ENCODE measurements around the gene ATP2A1.
"Not testable (repeated sequence)": the region's sequence is repeated elsewhere in the genome, so short reads cannot be mapped to it uniquely, and the experiment has no call there.

ATP2A1 gene

DNA sequence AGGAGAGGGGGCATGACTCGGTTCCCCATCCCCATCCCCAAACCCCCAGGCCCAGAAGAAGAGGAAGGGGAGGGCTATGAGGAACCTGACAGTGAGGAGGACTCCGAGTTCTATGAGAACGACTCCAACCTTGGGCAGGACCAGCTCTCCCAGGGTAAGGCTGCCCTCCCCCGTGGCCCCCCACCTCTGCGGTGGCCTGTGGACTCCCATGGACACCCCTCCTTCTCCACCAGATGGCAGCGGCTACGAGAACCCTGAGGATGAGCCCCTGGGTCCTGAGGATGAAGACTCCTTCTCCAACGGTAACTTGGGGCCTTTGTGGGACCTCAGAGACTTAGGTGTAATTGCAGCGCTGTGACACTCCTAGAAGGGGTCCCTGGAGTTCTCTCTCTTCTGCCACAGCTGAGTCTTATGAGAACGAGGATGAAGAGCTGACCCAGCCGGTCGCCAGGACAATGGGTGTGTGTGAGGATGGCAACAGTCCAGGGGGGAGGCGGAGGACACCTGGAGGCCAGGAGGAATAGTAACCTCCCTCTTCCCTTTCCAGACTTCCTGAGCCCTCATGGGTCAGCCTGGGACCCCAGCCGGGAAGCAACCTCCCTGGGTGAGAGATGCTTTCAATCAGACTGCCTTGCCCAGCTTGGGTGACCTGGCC lies 59.1 kb downstream of the ATP2A1 start:
- TF ChIP-seq, protein P1, sequence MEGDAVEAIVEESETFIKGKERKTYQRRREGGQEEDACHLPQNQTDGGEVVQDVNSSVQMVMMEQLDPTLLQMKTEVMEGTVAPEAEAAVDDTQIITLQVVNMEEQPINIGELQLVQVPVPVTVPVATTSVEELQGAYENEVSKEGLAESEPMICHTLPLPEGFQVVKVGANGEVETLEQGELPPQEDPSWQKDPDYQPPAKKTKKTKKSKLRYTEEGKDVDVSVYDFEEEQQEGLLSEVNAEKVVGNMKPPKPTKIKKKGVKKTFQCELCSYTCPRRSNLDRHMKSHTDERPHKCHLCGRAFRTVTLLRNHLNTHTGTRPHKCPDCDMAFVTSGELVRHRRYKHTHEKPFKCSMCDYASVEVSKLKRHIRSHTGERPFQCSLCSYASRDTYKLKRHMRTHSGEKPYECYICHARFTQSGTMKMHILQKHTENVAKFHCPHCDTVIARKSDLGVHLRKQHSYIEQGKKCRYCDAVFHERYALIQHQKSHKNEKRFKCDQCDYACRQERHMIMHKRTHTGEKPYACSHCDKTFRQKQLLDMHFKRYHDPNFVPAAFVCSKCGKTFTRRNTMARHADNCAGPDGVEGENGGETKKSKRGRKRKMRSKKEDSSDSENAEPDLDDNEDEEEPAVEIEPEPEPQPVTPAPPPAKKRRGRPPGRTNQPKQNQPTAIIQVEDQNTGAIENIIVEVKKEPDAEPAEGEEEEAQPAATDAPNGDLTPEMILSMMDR (conservative IDR thresholded peaks at IDR 0.05; ENCODE audit: low read length) = no peak
- no peak for DNase-seq (ENCODE audit: low read depth)
- H3K4me3 ChIP-seq (ENCODE audit: low read length) = no peak overlapping the region

DNA sequence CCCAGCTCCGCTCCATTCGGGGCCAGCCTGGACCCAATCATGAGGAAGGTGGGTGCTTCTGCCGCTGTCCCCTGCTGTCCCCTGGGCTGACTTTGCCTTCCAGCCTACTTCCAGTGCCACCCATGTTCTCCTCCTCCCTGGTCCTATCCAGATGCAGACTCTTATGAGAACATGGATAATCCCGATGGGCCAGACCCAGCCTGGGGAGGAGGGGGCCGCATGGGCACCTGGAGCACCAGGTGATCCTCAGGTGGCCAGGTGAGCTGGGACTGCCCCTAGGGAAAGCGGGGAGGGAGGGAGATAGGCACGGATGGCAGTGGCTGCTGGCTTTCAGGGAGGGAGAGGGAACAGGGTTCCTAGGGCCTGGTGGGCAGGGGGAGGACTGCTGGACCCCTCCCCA lies 60.4 kb downstream of the ATP2A1 start:
- H3K4me3 ChIP-seq (ENCODE audit: low read length) = no peak overlapping the region
- DNase-seq (ENCODE audit: low read depth) = no peak
- TF ChIP-seq, protein P1 (conservative IDR thresholded peaks at IDR 0.05; ENCODE audit: low read length) = no peak

DNA sequence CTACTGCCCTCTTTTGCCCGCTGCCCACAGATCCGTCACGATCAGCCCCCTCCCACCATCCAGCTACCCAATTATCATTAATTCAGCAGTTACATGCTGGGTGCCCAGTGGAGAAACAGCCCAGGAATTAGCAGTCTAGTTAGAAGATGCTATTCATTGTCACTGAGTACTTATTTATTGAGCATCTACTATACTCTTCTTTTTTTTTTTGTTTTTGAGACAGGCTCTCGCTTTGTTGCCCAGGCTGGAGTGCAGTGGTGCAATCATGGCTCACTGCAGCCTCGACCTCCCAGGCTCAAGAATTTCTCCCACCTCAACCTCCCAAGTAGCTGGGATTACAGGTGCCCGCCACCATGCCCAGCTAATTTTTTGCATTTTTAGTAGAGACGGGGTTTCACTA lies 61.5 kb downstream of the ATP2A1 start:
- not testable (repeated sequence) for H3K4me3 ChIP-seq (ENCODE audit: low read length)

DNA sequence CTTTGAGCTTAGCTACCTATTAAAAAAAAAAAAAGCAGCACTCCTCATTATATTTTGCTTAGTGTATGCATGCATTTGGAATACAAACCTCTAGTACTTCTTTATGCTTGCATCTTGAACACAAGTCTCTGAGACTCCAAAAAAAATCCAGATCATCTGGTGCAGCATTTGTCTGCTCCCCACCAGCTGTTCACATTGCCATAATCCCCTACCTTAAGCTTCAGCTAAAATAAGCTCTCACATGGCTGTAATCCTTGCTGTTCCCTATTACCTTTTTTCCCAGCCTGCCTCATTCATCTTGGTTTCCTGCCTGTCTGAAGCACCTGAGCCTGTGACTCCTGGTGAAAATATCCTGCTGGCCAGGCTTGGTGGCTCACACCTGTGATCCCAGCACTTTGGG lies 65.0 kb downstream of the ATP2A1 start:
- DNase-seq (ENCODE audit: low read depth) = no peak
- TF ChIP-seq, protein P1 (conservative IDR thresholded peaks at IDR 0.05; ENCODE audit: low read length) = no peak
- no peak overlapping the region for H3K4me3 ChIP-seq (ENCODE audit: low read length)

More for the DNA sequence above, 61.5 kb downstream of the ATP2A1 start:
- DNase-seq (ENCODE audit: low read depth) = not testable (repeated sequence)

DNA sequence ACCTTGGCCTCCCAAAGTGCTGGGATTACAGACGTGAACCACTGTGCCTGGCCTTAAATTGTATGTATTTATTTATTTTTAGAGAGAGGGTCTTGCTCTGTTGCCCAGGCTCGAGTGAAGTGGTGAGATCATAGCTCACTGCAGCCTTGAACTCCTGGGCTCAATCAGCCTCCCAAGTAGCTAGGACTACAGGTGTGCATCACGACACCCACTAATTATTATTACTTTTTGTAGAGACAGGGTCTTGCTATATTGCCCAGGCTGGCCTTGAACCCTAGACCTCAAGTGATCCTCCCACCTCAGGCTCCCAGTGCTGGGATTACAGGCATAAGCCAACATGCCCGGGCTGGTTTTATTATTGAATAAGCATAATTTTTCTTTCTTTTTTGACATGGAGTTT lies 68.4 kb downstream of the ATP2A1 start:
- TF ChIP-seq, protein P1 (conservative IDR thresholded peaks at IDR 0.05; ENCODE audit: low read length) = no peak
- no peak for DNase-seq (ENCODE audit: low read depth)
- H3K4me3 ChIP-seq (ENCODE audit: low read length) = no peak overlapping the region

DNA sequence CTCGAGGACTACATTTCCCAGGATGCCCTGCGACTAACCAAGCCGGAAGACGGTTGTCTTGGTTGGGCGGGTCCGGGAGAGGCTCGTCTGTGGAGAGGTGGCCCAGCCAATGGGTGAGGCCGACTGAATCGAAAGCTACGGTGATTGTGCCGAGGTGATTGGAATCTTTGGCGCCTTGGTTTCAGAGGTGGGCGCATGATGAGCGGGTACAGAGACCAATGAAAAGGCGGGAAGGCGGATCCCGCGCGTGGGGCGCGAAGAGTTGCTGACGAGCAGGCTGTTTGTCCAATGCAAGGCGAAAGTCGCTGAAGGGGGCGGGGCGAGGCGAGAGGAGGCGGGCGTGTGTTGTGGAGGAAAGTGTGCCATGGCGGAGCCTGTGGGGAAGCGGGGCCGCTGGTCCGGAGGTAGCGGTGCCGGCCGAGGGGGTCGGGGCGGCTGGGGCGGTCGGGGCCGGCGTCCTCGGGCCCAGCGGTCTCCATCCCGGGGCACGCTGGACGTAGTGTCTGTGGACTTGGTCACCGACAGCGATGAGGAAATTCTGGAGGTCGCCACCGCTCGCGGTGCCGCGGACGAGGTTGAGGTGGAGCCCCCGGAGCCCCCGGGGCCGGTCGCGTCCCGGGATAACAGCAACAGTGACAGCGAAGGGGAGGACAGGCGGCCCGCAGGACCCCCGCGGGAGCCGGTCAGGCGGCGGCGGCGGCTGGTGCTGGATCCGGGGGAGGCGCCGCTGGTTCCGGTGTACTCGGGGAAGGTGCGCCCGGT lies 72.5 kb downstream of the ATP2A1 start, which contains the start of gene NFATC2IP:
NFATC2IP (plus strand) TSS at position 290 of the 762 bp plus-strand sequence; CDS start at position 365, 75 bp downstream.
- TF ChIP-seq, protein P1 (conservative IDR thresholded peaks at IDR 0.05; ENCODE audit: low read length) = no peak
- DNase-seq (ENCODE audit: low read depth) = peak; percentile 100
- H3K4me3 ChIP-seq (ENCODE audit: low read length) = peak within 1 kb of the TSS; percentile 74

DNA sequence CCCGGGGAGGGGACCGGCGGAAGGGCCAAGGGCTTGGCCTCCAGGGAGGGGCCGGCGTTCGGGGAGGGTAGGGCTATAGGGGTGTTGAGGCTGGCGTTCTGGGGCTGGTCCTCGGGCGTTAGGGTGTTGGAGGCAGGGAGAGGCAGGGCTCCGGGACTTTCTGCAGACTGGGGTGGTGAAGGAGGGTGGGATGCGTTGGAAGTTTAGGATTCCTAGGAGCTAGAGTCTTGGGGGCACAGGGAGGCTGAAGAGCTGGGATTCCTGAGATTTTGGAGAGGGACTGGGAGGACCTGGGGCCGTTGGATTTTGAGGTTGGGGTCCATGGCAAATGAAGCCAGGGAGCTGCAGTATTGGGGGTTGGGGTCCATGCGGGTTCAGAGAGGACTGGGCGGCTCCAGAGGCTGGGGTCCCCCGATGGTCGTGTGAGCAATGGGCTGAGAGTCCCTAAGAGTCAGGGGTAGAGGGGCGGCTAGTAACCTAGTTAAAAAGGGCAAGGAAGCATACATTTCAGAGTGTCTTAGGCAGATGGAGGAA lies 73.2 kb downstream of the ATP2A1 start:
- TF ChIP-seq, protein P1 (conservative IDR thresholded peaks at IDR 0.05; ENCODE audit: low read length) = no peak
- peak overlapping the region; percentile 74 for H3K4me3 ChIP-seq (ENCODE audit: low read length)
- DNase-seq (ENCODE audit: low read depth) = no peak

All from AG10803 (cell line).